Smooth muscle cell of the pulmonary artery (primary cell): Measurements from ENCODE around the gene MAD2L1BP. TPM values are rescaled to one million over a fixed set of nuclear protein-coding genes. Genes with fewer than 3 reads are reported as not detected.

Experiments used
- total RNA-seq: library from RNA; depleted of rRNA; stranded (reverse); fragments of >200 nt; gene quantifications from 2 replicates; pipeline ENCODE4 v1.2.3, GENCODE V29; 2014

The MAD2L1BP gene, protein sequence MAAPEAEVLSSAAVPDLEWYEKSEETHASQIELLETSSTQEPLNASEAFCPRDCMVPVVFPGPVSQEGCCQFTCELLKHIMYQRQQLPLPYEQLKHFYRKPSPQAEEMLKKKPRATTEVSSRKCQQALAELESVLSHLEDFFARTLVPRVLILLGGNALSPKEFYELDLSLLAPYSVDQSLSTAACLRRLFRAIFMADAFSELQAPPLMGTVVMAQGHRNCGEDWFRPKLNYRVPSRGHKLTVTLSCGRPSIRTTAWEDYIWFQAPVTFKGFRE
- 12.5 and 13.9 TPM in 2 replicates for total RNA-seq

DNA sequence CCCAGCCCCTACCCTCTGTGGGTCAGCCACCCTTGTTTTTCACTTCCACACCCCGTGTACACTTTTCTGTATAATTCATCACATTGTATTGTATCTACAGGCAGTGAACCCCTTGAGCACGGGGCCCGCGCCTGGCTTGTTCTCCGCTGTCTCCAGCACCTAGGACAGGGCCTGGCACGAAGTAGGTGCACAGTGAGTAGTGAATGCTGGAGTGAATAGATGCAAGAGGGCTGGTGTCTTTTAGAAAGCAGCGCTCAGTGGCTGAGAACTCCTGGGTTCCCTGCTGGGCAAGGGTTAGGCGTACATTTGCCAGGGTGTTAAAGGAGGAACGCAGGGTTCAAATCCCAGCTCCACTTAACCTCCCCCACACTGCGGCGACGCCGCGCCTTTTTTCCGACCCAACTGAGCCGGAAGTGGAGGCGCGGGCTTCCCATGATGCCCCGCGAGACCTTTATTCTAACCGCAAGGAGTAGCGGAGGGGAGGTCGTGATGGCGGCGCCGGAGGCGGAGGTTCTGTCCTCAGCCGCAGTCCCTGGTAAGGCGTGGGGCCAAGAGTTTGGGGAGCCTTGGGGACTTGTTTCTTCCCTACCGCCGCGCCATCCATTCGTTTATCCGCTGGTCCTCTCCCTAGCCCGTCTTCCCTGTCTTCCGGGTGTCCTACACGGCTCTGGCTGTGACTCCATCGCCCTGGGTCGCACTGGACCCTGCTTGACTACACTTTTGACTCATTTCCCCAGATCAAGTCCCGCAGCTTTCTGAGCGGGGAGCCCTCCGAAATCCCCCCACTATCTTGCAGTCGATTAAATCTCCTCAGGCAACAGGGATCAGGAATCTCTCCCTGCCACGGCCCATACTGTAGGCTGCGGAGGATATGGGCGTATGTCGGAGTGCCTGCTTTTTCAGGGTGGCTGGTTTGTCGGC is at the start of gene MAD2L1BP:
Gene MAD2L1BP (plus strand): TSS at position 454 of the 921 bp plus-strand sequence. CDS start 36 bp downstream, at position 490.

DNA sequence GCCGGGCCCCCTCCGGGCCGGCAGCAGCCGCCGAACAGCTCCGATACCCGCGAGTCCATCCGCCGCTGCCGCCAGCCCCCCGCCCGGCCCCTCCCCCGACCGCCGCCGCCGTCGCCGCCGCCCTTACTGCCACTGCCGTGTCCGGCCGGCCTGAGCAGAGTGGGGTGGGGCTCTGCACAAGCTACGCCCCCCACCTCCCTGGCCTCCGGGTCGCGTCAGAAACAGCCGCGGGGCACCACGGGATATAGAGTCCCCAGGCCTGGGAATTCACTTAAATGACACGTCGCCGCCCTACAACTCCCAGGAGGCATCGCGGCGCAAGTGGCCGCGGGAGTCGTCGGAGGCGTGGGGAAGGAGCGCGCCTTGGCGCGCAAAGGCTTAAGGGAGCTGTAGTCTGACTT is 6.5 kb upstream of the MAD2L1BP start, which contains the start of gene GTPBP2:
Gene GTPBP2 (minus strand): TSS at position 161 of the 401 bp plus-strand sequence. CDS start 102 bp downstream, at position 59.

DNA sequence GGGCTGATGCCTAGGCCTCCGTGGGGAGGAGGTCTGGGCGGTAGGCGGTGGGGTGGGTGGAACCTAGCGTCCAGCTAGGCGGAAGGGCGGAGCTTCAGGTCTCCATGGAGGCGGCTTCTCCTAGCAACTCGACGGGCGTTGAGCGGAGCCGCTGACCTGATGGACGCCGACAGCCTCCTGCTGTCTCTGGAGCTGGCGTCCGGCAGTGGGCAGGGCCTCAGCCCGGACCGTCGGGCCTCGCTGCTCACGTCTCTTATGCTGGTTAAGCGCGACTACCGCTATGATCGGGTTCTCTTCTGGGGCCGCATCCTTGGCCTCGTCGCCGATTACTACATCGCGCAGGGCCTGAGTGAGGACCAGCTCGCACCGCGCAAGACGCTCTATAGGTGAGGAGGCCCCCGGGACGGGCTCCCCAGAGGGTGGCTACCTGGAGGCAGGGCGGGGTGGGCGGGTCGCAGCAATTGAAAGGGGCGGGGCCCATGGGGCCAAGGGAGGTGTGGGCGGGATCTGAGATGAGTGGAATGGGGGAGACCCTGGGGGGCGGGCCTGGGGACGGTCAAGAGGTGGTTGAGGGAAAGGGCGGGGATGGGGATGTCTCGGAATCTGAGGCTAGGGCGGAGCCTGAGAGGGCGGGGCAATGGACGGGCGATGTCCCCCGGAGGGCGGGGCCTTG is 9.4 kb downstream of the MAD2L1BP start, which contains the start of gene RSPH9:
Gene RSPH9 (plus strand): TSS at position 97 of the 673 bp plus-strand sequence. CDS start 63 bp downstream, at position 160.

DNA sequence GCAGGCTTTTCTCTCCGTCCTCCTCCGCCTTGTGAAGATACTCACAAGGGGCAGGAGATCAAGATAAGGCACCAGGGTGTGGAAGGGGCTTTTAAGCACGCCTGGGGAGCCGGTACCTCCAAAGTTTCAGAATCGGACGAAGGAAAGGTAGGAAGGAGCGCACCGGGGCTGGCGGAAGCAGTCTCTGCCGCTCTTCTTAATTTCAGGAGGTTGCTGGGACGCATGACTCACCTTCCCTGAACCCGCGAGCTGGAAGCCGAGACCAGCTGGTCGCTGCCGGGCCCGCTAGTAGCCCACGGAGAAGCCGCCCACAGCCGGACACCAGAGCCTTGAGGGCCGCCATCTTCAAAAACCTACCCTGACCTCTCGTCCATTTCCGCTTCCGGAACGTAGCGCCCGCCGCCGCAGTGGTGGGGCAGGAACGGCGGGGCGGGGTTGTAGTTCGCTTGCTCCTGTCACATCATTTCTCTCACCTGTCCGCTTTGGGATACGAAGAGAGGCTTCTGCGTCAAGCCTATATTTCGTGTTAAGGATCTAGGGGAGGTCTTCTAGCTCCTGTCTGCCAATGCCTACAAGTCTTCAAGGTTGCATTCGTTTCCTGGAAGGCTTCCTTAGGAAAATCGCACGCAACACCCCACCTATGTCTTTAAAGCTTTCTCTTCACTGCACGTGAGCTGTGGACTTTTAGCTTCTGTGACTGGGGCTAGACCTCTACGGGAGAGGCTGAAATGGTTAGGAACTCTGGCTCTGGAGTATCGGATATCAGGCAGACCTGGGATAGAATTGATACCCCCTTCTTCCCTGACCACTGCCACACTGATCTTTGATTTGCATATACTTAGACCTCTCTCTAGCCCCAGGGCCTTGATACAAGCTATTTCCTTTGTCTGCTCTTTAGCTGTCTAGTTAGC is 52.1 kb downstream of the MAD2L1BP start, which contains the start of gene MRPS18A:
Gene MRPS18A (minus strand): TSS at position 355 of the 911 bp plus-strand sequence. CDS start 12 bp downstream, at position 343.

Other genes starting within 250 kb of the MAD2L1BP start
- gene ABCC10, start 208.3 kb upstream of the MAD2L1BP start, total RNA-seq = 24.1 and 30.9 TPM in 2 replicates
- gene DLK2, start 180.3 kb upstream of the MAD2L1BP start, total RNA-seq = 0.20 and 0.86 TPM in 2 replicates
- gene TJAP1, start 158.3 kb upstream of the MAD2L1BP start, total RNA-seq = 9.6 and 13.7 TPM in 2 replicates
- gene LRRC73, start 125.5 kb upstream of the MAD2L1BP start, total RNA-seq = 0.78 and 1.4 TPM in 2 replicates
- gene YIPF3, start 118.9 kb upstream of the MAD2L1BP start, total RNA-seq = 105 and 112 TPM in 2 replicates
- gene POLR1C, start 118.8 kb upstream of the MAD2L1BP start, total RNA-seq = 16.6 and 24.9 TPM in 2 replicates
- 23.3 and 36.7 TPM in 2 replicates for gene XPO5, start 59.8 kb upstream of the MAD2L1BP start, total RNA-seq
- 25.6 and 28.0 TPM in 2 replicates for gene POLH, start 59.7 kb upstream of the MAD2L1BP start, total RNA-seq
- 63.2 and 80.7 TPM in 2 replicates for gene GTPBP2, start 6.6 kb upstream of the MAD2L1BP start, total RNA-seq
- gene RSPH9, start 9.2 kb downstream of the MAD2L1BP start, total RNA-seq = 0.83 and 1.3 TPM in 2 replicates
- gene MRPS18A, start 52.0 kb downstream of the MAD2L1BP start, total RNA-seq = 26.7 and 32.8 TPM in 2 replicates
- gene VEGFA, start 134.4 kb downstream of the MAD2L1BP start, total RNA-seq = 623 and 855 TPM in 2 replicates